HG03139 (cell line): Measurements from ENCODE around the gene PHLDA1.
"Not testable (repeated sequence)": the region's sequence is repeated elsewhere in the genome, so short reads cannot be mapped to it uniquely, and the experiment has no call there.

ENCODE experiments used
- ATAC-seq: cut with Tn5 transposase; IDR thresholded peaks from one replicate; pipeline ENCODE4 v1.9.1; 2021; ENCODE audit not compliant: unreplicated experiment

Gene PHLDA1

GRCh38 chr12:75986001-75986746, 45.4 kb downstream of the PHLDA1 start:
- no peak for ATAC-seq

- ATAC-seq, result no peak
These were observed 46.0 kb downstream of the PHLDA1 start for GRCh38 chr12:75985566-75985965.

GRCh38 chr12:75984577-75985182, 46.9 kb downstream of the PHLDA1 start:
- no peak for ATAC-seq

- not testable (repeated sequence) for ATAC-seq
These were observed 47.7 kb downstream of the PHLDA1 start for GRCh38 chr12:75983851-75984250.

GRCh38 chr12:75982979-75983660, 48.5 kb downstream of the PHLDA1 start:
- no peak for ATAC-seq

- ATAC-seq, result no peak
These were observed 49.4 kb downstream of the PHLDA1 start for GRCh38 chr12:75982169-75982564.

GRCh38 chr12:75981247-75982168, 50.1 kb downstream of the PHLDA1 start:
- ATAC-seq, result peak; percentile 48

- no peak for ATAC-seq
These were observed 52.4 kb downstream of the PHLDA1 start for GRCh38 chr12:75979181-75979580.

- ATAC-seq, result no peak
These were observed 52.9 kb downstream of the PHLDA1 start for GRCh38 chr12:75978677-75979076.

- peak; percentile 90 for ATAC-seq
These were observed 53.5 kb downstream of the PHLDA1 start for GRCh38 chr12:75977952-75978671.

GRCh38 chr12:75977590-75977951, 54.0 kb downstream of the PHLDA1 start:
- no peak for ATAC-seq

- ATAC-seq, result no peak
These were observed 54.7 kb downstream of the PHLDA1 start for GRCh38 chr12:75976913-75977312.

GRCh38 chr12:75976113-75976512, 55.5 kb downstream of the PHLDA1 start:
- no peak for ATAC-seq

GRCh38 chr12:75975702-75976101, 55.9 kb downstream of the PHLDA1 start:
- no peak for ATAC-seq
